HCT116 (cell line): ENCODE measurements around the gene TCL1B.

Experiments
- CBX3 ChIP-seq: IDR thresholded peaks from 2 replicates; pipeline ENCODE4 v1.6.1; 2012; ENCODE audit warnings: low read depth
- CEBPB ChIP-seq: IDR thresholded peaks from 2 replicates; pipeline ENCODE4 v1.6.1; 2012; ENCODE audit warnings: low read depth
- EZH2 ChIP-seq: fragments of 200-600 bp; sonication (generic); IDR thresholded peaks from 2 replicates; pipeline ENCODE4 v1.6.1; 2017; ENCODE audit warnings: antibody characterized with exemption, mixed run types
- EZH2phosphoT487 ChIP-seq: fragments of 200-600 bp; IDR thresholded peaks from 2 replicates; pipeline ENCODE4 v1.6.1; 2018; ENCODE audit warnings: antibody characterized with exemption, borderline replicate concordance
- FOSL1 ChIP-seq: IDR thresholded peaks from 2 replicates; pipeline ENCODE4 v1.6.1; 2012; ENCODE audit warnings: low read depth
- POLR2A ChIP-seq: IDR thresholded peaks from 2 replicates; pipeline ENCODE4 v1.7.0; 2011; ENCODE audit warnings: borderline replicate concordance; ENCODE audit not compliant: insufficient read depth, insufficient read length; ENCODE audit errors: extremely low read depth
- POLR2AphosphoS5 ChIP-seq: IDR thresholded peaks from 2 replicates; pipeline ENCODE4 v1.6.1; 2011; ENCODE audit warnings: mild to moderate bottlenecking, low read depth, low read length, moderate library complexity
- RAD21 ChIP-seq: IDR thresholded peaks from 2 replicates; pipeline ENCODE4 v1.6.1; 2012; ENCODE audit warnings: low read depth, mild to moderate bottlenecking
- SIN3A ChIP-seq: IDR thresholded peaks from 2 replicates; pipeline ENCODE4 v1.6.1; 2012; ENCODE audit warnings: low read depth
- SRF ChIP-seq: IDR thresholded peaks from 2 replicates; pipeline ENCODE4 v1.6.1; 2012; ENCODE audit warnings: low read depth
- YY1 ChIP-seq: IDR thresholded peaks from 2 replicates; pipeline ENCODE4 v1.6.1; 2011; ENCODE audit warnings: low read length, low read depth, moderate library complexity, mild to moderate bottlenecking; ENCODE audit not compliant: insufficient replicate concordance; ENCODE audit errors: extremely low read depth
- ZNF274 ChIP-seq: fragments of 200-500 bp; sonication (Bioruptor generic); IDR thresholded peaks from 2 replicates; pipeline ENCODE4 v1.6.1; 2014; ENCODE audit warnings: mild to moderate bottlenecking, low read depth, low read length, inconsistent platforms
- TF ChIP-seq, protein P1 (sequence below), 3 experiments: fragments of 200-600 bp in 1 of 3; sonication (generic) in 1 of 3; IDR thresholded peaks in 2 of 3; conservative IDR thresholded peaks in 1 of 3; 2 replicates each; pipeline ENCODE4 v1.5.1; 2012 to 2017; ENCODE audit warnings: low read depth in 2 of 3, low read length in 2 of 3, antibody characterized with exemption in 1 of 3, borderline replicate concordance in 1 of 3, control low read depth in 1 of 3, mild to moderate bottlenecking in 1 of 3, mixed read lengths in 1 of 3, mixed run types in 1 of 3, moderate library complexity in 1 of 3; ENCODE audit not compliant: insufficient read depth in 1 of 3
- TF ChIP-seq, protein P2 (sequence below): IDR thresholded peaks from 2 replicates; pipeline ENCODE4 v1.6.1; 2012

DNA sequence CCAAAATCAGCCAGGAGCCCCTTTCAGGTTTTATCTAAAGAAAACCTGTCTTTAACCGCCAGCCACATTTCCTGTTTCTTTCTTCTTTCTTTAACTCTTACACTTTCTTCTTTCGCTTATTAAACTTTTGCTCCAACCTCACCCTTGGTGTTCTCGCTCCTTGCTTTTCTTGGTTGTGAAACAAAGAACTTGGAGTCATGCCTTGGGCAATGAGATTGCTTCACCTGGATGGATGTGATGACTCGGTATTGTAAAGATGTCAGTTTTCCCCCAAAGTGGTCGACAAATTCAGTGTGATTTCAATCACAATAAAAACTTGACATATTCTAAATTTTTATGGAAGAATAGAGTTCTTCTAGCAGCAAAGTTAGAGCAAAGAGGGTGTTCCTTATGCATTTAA is 43.9 kb downstream of the TCL1B start:
- TF ChIP-seq, protein P1, sequence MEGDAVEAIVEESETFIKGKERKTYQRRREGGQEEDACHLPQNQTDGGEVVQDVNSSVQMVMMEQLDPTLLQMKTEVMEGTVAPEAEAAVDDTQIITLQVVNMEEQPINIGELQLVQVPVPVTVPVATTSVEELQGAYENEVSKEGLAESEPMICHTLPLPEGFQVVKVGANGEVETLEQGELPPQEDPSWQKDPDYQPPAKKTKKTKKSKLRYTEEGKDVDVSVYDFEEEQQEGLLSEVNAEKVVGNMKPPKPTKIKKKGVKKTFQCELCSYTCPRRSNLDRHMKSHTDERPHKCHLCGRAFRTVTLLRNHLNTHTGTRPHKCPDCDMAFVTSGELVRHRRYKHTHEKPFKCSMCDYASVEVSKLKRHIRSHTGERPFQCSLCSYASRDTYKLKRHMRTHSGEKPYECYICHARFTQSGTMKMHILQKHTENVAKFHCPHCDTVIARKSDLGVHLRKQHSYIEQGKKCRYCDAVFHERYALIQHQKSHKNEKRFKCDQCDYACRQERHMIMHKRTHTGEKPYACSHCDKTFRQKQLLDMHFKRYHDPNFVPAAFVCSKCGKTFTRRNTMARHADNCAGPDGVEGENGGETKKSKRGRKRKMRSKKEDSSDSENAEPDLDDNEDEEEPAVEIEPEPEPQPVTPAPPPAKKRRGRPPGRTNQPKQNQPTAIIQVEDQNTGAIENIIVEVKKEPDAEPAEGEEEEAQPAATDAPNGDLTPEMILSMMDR (IDR thresholded peaks at IDR 0.05 in 2 of 3, conservative IDR thresholded peaks at IDR 0.05 in 1 of 3; ENCODE audit: borderline replicate concordance in 1 of 3, insufficient read depth in 1 of 3, low read depth in 2 of 3, low read length in 2 of 3): no peak
- no peak for TF ChIP-seq SRF
- no peak for TF ChIP-seq POLR2A
- TF ChIP-seq CEBPB: no peak
- TF ChIP-seq SIN3A: no peak
- no peak for TF ChIP-seq RAD21
- TF ChIP-seq, protein P2, sequence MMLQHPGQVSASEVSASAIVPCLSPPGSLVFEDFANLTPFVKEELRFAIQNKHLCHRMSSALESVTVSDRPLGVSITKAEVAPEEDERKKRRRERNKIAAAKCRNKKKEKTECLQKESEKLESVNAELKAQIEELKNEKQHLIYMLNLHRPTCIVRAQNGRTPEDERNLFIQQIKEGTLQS: no peak
- TF ChIP-seq EZH2phosphoT487: no peak
- TF ChIP-seq EZH2: no peak
- TF ChIP-seq CBX3: no peak
- no peak for TF ChIP-seq YY1
- TF ChIP-seq POLR2AphosphoS5: no peak
- no peak for TF ChIP-seq ZNF274
- TF ChIP-seq FOSL1: no peak
